GM18508 (cell line): ENCODE measurements around the gene ART1.
"Not testable (repeated sequence)": the region's sequence is repeated elsewhere in the genome, so short reads cannot be mapped to it uniquely, and the experiment has no call there.

Experiments used
- ATAC-seq: cut with Tn5 transposase; IDR thresholded peaks from one replicate; pipeline ENCODE4 v1.9.1; 2021; ENCODE audit warnings: moderate number of reproducible peaks; ENCODE audit not compliant: insufficient read depth, unreplicated experiment

The ART1 gene, protein sequence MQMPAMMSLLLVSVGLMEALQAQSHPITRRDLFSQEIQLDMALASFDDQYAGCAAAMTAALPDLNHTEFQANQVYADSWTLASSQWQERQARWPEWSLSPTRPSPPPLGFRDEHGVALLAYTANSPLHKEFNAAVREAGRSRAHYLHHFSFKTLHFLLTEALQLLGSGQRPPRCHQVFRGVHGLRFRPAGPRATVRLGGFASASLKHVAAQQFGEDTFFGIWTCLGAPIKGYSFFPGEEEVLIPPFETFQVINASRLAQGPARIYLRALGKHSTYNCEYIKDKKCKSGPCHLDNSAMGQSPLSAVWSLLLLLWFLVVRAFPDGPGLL

DNA sequence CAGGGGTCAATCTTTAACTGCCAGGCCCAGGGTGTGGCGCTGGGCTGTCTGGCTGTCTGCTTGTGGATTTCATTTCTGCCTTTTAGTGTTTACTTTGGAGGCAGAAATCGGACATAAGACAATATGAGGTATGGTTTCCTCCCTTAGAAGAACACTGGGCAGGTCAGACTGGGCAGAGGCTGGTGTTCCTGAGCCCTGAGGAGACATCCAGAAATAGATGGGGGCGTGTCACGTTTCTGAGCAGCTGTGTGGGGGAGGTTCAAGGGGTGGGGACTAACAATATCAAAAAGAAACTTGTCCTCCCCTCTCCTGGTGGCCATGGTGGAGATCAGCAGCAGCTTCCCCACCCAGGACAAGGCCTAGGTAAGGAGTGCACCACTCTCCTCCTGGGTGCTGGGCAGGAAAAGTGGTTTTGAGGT is at the start of gene ART1:
Gene ART1 (plus strand): TSS at position 312 of the 419 bp plus-strand sequence. CDS start 14,086 bp downstream, outside the sequence.
- ATAC-seq = no peak

DNA sequence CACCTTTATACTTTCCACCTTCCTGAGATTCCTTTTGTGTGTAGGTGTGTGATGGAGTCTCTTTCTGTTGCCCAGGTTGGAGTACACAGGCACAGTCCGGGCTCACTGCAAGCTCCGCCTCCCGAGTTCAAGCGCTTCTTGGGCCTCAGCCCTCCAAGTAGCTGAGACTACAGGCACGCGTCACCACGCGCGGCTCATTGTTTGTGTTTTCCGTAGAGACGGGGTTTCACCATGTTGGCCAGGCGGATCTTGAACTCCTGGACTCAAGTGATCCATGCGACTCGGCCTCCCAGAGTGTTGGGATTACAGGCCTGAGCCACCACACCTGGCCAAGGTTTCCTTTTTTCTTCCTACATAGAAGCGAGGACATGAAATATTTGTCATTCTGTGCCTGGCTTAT is 47.2 kb upstream of the ART1 start:
- not testable (repeated sequence) for ATAC-seq

DNA sequence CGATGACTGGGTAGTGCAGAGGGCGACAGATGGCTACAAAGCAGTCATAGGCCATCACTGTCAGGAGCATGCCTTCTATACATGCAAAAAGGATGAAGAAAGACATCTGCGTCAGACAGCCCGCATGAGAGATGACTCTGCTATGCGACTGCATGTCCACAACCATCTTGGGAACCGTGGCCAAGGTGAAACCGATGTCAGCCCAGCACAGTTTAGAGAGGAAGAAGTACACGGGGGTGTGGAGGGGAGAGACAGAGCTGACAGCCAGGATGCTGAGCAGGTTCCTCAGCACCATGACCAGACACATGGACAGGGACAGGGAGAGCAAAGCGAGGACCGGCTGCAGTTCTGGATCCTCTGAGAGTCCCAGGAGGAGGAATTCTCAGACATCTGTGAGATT is 44.7 kb upstream of the ART1 start:
- not testable (repeated sequence) for ATAC-seq

DNA sequence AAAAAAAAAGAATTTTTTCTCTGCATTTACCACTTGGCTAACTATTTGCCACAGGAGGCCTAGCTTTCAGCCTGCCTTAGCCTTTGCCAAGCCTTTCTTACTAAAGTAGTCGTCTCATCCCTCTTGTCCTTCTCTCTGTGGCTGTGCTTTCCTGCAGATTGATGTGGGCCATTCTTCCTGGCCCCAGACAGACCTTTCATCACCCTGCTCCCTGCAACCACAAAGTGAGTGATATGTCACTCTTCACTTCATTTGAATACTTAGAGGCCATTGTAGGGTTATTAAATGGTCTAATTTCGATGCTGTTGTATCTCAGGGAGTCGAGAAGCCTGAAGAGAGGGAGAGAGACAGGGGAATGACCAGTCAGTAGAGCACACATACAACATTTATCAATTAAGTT is 40.8 kb upstream of the ART1 start:
- ATAC-seq = no peak

DNA sequence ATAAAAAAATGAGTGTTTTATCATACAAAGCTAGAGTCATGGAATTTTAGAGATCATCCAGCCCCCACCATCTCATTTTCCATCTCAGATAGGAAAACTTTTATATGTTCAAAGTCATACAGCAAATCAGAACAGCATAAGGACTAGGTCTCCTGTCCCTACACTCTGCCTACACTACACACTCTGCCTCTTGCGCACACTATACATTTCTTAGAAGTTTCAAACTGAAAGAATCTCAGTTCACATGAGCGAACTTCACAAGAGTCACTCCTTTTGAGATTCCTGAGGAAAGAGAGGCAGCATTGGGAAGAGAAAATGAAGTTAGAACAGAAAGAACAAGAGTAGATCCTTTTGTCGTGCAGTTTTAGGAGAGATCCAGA is 39.7 kb upstream of the ART1 start:
- no peak for ATAC-seq

DNA sequence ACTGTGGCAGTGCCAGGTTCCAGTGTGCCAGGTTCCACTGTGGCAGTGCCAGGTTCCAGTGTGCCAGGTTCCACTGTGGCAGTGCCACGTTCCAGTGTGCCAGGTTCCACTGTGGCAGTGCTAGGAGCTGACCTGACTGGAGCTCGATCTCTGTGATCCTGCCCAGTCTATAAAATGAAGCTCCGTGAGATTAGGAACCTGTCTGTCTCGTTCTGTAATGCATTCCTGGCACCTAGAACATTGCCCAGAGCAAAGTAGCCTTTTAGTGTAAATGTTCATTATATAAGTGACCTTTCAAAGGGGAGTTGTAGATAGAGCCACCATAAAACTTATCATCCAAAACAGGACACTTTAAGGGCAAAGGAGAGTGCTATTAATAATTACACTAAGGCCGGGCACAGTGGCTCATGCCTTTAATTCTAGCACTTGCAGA is 39.1 kb upstream of the ART1 start:
- ATAC-seq = no peak

DNA sequence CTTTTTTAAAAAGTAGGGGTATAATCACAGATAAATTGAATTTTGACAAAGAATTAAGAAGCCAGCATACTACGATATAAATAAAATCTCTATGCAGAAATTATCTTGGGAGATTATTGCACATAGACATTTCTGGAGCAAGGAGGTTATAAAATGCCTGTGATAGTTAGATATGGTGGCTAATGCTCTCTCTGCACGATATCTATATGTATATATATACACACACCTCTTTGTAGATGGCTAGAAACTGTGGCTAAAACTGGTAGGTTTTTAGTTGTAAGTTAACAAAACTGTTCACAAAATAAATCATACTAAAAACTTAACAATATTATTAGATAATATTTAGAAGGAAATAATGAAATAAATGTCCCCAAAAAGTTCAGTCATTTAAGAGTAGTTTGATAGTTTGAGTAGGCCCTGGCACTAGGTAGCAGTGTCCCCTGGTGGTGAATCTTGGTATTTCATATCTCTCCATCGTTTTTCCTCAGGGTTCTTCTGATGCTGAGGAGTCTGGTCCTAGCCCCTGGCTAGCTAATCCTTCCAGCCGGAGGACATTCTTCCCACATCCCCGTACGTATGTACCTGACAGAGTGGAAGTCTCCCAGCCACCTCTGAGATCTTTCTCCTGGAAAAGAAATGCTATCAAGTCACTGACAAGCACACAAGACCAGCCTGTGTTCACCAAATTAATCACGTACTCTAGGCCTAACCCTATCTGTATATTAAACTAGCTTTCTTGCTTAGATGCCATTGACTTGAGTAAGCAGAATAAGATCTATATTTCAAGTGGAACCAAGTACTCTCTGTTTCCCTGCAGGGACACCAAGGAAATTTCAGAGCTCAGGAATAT is 35.3 kb upstream of the ART1 start:
- ATAC-seq = no peak

DNA sequence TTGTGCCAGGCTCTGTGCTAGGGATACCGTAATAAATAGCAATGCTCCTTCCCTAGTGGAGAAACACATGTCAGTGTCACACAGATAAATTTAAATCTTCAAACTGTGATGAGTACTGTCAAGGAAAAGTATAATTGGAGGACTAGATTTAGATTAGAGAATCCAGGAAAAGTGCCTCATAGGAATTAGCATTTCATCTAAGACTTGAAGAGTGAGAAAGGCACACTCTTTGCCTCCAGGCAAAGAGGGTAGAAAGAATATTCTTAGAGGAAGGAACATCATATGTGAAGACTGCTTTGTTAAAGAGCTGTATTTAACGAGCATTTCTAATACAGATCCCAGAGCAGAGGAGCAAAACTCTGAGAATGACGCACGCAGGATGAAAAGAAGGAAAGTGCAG is 34.1 kb upstream of the ART1 start:
- no peak for ATAC-seq

DNA sequence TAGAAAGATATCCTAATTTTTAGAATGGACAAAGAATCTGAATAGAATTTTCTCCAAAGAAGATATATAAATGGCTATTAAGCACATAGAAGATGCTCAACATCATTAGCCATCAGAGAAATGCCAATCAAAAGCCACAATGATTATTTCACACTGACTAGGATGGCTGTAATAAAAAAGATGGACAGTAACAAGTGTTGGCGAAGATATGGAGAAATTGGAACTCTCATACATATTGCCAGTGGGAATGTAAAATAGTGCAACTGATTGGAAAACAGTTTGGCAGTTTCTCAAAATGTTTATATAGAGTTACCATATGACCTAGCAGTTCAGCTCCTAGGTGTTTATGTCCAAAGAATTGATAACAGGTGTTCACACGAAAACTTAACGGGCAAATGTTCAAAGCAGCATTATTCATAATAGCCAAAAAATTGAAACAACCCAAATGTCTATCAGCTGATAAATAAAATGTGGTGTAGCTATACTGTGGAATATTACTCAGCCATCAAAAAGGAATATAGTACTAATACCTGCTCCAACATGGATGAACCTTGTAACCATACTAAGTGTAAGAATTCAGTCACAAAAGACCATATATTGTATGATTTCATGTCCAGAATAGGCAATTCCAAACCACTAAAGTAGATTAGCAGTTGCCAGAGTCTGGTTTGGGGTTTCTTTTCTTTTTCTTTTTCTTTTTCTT is 32.8 kb upstream of the ART1 start:
- ATAC-seq = no peak

DNA sequence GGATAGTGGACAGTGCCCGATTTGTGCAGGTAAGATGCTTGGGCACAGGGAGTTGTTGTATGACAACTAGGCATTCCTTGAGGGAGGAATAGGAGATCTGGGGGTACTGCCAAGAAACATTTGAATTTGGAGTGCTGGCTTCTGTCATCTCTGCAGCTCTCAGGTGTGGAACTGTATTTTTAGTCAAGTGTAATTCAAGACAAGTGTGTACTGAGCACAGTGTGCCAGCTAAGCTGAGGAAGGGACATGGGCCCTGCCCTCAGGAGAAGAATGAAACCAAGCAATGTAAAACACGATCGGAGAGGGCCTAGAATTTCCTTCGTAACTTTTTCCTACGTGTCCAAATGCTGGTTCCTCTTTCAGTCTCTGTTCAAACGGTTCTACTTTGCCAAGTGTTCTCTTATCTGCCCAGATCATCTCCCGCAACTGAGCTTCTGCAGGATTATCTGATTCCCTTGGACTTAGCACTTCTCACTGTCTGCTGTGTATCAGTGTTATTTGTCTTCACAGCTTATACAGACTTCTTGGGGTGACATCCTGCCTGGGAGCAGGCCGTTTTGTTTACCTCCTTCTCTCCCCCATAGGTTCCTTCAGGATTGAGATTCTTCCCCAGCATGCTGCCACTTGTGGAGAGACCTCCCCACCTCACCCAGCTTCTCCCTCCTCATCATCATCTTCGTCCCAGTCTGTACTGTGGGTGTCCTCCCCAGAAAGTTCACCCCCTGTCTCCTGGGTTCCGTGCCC is 30.8 kb upstream of the ART1 start:
- no peak for ATAC-seq

DNA sequence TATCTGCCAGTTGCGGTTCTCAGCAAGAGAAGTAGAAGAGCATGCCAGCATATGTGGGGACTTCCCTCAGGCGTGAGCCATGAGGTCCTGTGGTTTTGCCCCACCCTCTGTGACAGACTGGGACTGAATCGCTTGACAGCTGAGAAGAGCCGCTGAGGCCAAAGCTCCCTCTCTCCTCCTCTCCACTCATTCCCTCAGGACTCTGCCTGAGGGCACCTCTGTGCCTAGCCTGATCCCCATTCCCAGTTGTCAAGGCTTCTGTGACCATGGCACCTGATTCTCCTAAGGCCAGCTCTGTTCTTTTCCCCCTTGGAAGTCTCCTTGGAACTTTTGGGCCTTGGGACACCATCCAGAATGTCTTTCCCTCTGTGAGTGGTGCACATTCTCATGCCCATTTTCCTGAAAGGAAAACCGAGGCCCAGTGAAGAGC is 30.2 kb upstream of the ART1 start:
- ATAC-seq = no peak

DNA sequence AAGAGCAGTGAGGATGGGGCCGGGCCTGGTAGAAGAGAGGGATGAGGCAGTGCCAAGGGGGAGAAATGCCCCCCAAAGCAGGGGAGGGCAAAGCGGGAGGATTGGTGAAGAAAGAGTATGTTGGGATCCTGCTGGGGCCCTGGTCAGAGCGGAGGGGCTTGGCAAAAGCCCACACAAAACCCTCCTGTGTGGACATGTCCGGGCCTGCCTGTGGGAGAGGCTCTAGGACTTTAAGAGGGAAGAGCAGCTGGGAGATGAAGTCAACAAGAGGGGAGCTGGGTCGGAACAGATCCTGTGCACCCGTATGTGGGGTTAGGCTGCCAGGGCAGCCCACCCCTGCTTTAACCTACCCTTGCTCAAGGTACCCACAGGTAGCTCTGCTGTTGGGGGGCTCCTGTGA is 28.9 kb upstream of the ART1 start:
- no peak for ATAC-seq

DNA sequence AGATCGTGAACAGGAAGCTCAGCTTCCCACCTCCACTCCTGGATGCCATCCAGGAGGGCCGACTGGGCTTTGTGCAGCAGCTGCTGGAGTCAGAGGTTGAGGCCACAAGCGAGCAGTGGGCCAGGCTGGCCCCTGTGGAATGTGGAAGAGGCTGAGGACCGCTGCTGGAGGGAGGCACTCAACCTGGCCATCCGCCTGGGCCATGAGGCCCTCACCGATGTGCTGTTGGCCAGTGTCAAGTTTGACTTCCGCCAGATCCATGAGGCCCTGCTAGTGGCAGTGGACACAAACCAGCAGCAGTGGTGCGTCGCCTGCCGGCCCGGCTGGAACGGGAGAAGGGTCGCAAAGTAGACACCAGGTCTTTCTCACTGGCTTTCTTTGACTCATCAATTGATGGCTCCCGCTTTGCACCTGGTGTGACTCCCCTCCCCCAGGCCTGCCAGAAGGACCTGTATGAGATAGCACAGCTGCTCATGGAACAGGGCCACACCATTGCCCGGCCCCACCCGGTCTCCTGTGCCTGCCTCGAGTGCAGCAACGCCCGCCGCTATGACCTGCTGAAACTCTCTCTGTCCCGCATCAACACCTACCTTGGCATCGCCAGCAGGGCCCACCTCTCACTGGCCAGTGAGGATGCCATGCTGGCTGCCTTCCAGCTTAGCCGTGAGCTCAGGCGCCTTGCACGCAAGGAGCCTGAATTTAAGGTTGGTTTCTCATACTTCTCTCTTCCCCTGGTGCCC is 28.0 kb upstream of the ART1 start:
- no peak for ATAC-seq

DNA sequence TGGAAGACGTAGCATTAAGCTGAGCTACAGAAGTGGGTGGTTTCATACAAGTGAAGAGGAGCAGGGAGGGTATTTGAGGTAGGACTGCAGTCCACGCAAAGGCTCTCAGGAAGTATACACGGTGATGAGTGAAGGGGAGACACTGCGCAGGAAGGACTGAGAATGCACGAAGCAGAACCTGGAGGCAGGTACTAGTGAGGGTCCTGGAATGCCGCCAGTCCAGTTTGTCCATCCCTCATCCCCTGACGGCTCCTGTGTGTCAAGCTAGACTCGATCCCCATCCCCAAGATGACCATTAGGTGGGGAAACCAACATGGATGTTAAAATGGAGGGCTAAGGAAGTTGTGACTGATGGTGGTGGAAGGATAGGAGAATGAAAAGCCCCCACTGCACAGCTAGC is 26.9 kb upstream of the ART1 start:
- no peak for ATAC-seq

DNA sequence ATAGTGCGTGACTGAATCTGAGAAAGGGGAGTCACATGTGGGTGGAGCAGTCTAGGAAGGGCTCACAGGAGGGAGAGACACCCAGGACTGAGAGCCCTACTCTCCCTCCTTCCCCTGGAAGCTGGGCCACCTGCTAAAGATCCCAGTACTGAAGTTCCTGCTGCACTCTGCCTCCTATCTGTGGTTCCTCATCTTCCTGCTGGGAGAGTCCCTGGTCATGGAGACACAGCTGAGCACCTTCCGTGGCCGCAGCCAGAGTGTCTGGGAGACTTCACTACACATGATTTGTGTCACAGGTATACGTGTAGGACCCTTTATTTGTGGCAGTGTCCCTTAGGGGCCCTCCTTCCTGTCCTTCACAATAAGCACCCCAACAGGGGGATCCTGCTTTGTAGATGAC is 22.4 kb upstream of the ART1 start:
- no peak for ATAC-seq

DNA sequence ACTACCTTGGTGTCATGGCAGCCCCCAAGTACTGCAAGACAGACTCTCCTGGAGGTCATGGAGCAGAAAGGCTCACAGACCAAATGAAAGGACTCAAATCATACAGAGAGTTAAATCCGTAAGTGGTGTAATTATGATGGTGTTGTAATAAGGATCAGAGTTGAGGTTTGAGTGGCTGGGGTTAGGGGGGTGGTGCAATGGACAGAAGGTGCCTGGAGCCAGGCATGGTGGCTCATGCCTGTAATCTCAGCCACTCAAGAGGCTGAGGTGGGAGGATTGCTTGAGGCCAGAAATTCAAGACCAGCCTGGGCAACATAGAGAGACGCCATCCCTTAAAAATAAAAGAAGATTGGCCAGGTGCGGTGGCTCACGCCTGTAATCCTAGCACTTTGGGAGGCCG is 21.8 kb upstream of the ART1 start:
- ATAC-seq = no peak

DNA sequence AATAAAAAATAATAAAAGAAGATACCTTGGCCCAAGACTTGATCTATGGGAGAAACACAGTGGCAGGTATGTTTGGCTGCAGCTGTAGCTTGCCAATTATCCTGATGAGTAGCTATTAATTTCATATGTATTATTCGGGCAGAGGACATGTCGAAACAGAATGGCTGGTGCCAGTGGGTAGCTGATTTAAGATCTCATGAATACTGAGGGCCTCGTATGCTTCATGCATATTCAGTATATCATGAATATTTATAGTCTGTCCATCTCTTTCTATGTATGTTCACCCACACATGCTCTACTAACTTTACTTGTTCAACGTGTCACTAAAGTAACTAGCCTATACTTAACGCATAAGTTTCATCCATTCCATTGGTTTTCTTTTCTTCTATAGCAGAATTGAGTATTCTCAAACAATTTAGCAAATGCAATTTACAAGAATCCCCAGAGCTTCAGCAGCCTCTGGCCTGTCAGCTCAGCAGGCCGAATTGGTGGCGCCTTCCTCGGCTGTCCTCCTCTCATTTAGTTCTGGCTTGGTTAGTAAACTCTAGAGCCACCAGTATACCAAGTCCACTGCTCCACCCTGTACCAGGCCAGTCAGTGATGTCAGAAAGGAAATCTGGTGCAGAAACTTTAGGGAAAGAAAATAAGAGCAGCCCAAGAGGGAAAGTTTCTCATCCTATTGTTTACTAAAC is 21.0 kb upstream of the ART1 start:
- no peak for ATAC-seq

DNA sequence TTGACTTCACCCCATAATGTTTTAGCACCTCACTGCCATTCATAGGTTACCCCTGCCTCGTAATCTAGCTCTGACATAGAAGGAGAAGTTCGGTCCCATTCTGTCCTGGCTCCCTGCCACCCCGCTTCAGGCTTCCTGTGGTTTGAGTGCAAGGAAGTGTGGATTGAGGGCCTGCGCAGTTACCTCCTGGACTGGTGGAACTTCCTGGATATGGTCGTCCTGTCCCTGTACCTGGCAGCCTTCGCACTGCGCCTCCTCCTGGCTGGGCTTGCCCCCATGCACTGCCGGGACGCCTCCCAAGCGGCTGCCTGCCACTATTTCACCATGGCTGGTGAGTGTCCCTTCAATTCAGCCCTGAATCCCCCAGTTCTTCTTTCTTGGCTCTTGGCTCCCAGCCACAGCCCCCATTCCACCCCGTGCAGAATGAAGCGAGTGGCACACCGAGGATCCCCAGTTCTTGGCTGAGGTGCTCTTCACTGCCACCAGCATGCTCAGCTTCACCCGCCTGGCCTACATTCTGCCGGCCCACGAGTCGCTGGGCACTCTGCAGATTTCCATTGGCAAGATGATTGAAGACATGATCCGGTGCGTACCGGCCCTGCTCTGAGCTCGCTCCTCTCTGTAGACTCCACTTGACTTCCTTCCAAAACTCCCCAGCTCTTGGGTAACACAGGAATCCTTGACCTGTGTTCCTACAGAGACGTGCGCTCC is 18.5 kb upstream of the ART1 start:
- ATAC-seq = no peak
